Sciatic nerve (tissue), 2 donors: Measurements from ENCODE around the gene PDK2. TPM values are rescaled to one million over a fixed set of nuclear protein-coding genes. Genes with fewer than 3 reads are reported as not detected.
A peak's percentile ranks its signal among the peaks of the same experiment; 100 is the strongest.

ENCODE experiments used
- ATAC-seq: fragments of 200-7000 bp; cut with Tn5 transposase; one replicate; pipeline ENCODE4 v1.9.1; 2020; ENCODE audit warnings: mild to moderate bottlenecking, moderate library complexity
- DNase-seq: peaks from one replicate; pipeline ENCODE4 v3.0.0-alpha.2; 2020; ENCODE audit warnings: low spot score
- intact Hi-C: fragments of 100-400 bp; cut with DNase I; formaldehyde crosslinking; loops from one replicate; pipeline ENCODE4 v1.14.2; 2022
- total RNA-seq: library from RNA; stranded (reverse); fragmentation: NEBNext Ultra II Directional; extraction: Animal tissue kit (Norgen Biotek cat#: 25700); gene quantifications from one replicate; pipeline ENCODE4 v1.2.1, GENCODE V29; 2021
- donor health status: DM: no; HTN: no; CAD: no.
- donor health status: DM: no; HTN: no; CAD: no.

The PDK2 gene
- total RNA-seq, 1 donor from 2014 or later: 48.6 TPM

- ATAC-seq: peak; percentile 88
- intact Hi-C loops: loop anchor here (10.0 kb wide), 1 partner anchor 57 kb away; the partner anchor contains the start of gene PDK2
- DNase-seq: peak; percentile 86
These were observed 56.9 kb downstream of the PDK2 start for GRCh38 chr17:50151937-50152547.

GRCh38 chr17:50152736-50153135 is 57.6 kb downstream of the PDK2 start:
- DNase-seq (no peak), ATAC-seq (no peak)
- intact Hi-C loops: loop anchor here (10.0 kb wide), 1 partner anchor 58 kb away; the partner anchor contains the start of gene PDK2

- DNase-seq (no peak), ATAC-seq (no peak)
- intact Hi-C loops: loop anchor here (10.0 kb wide), 1 partner anchor 59 kb away; the partner anchor contains the start of gene PDK2
These were observed 58.8 kb downstream of the PDK2 start for GRCh38 chr17:50153650-50154575.

GRCh38 chr17:50154604-50155003 is 59.5 kb downstream of the PDK2 start:
- intact Hi-C loops: loop anchor here (10.0 kb wide), 1 partner anchor 60 kb away; the partner anchor contains the start of gene PDK2
- DNase-seq (no peak), ATAC-seq (no peak)

GRCh38 chr17:50155115-50155819 is 60.1 kb downstream of the PDK2 start:
- DNase-seq (no peak), ATAC-seq (no peak)

GRCh38 chr17:50157891-50158290 is 62.7 kb downstream of the PDK2 start:
- intact Hi-C loops: loop anchor here (10.0 kb wide), 1 partner anchor 63 kb away; the partner anchor contains the start of gene PDK2
- no peak for DNase-seq

More at GRCh38 chr17:50155115-50155819, 60.1 kb downstream of the PDK2 start:
- intact Hi-C loops: loop anchor here (10.0 kb wide), 1 partner anchor 60 kb away; the partner anchor contains the start of gene PDK2

GRCh38 chr17:50161023-50161910 is 66.1 kb downstream of the PDK2 start:
- DNase-seq (peak; percentile 95), ATAC-seq (peak; percentile 96)
- intact Hi-C loops: no loop called here

More at GRCh38 chr17:50157891-50158290, 62.7 kb downstream of the PDK2 start:
- no peak for ATAC-seq

Other genes with a start within 250 kb of the PDK2 start
- gene TAC4, start 247.3 kb upstream of the PDK2 start, total RNA-seq: not detected
- not detected for gene DLX4, start 126.2 kb upstream of the PDK2 start, total RNA-seq
- 0.22 TPM for gene DLX3, start 100.1 kb upstream of the PDK2 start, total RNA-seq
- 70.1 TPM for gene ITGA3, start 39.2 kb upstream of the PDK2 start, total RNA-seq
- gene SAMD14, start 34.8 kb downstream of the PDK2 start, total RNA-seq: 2.5 TPM
- gene PPP1R9B, start 55.3 kb downstream of the PDK2 start, total RNA-seq: 58.8 TPM
- 3.5 TPM for gene SGCA, start 70.7 kb downstream of the PDK2 start, total RNA-seq
- 262 TPM for gene COL1A1, start 106.3 kb downstream of the PDK2 start, total RNA-seq
- 0.53 TPM for gene TMEM92, start 179.1 kb downstream of the PDK2 start, total RNA-seq